Umbilical cord (tissue), 2 donors: ENCODE measurements around the gene SAMD13. TPM values are rescaled to one million over a fixed set of nuclear protein-coding genes. Genes with fewer than 3 reads are reported as not detected.

Source experiments
- DNase-seq: peaks from one replicate; pipeline ENCODE4 v3.0.0-alpha.2; 2015; ENCODE audit warnings: low spot score
- total RNA-seq: library from RNA; depleted of rRNA; stranded (reverse); fragments of >200 nt; gene quantifications from one replicate; pipeline ENCODE4 v1.2.3, GENCODE V29; 2014; ENCODE audit warnings: low replicate concordance; ENCODE audit not compliant: insufficient read depth

The SAMD13 gene
- total RNA-seq, 1 donor from 2014 or later = 12.8 TPM

DNA sequence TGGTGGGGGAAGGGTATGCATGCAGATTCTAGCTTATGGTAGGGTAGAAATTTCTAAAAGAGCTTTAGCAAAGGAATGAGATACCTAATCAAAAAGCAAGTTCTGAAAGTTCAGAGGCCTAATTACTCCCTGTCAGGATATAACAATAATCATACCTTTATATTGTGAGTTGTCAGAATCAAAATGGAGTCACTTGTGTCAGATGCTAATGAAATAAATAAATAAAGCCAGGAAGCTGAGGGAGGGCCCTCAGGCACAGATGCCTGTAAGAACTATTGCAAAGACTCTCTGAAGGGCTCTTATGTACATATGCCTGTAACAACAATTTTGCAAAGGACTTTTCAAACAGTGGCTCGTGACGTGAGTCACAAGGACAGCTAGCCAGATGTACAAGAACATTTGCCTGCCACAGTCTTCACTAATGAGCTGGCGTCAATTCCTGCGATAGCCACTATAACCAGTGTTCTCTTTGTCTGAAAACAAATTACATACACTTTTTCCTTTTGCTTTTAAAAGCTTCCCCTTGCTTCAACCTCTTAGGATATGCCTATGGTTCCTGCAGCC, 69.4 kb downstream of the SAMD13 start:
- DNase-seq = no peak

DNA sequence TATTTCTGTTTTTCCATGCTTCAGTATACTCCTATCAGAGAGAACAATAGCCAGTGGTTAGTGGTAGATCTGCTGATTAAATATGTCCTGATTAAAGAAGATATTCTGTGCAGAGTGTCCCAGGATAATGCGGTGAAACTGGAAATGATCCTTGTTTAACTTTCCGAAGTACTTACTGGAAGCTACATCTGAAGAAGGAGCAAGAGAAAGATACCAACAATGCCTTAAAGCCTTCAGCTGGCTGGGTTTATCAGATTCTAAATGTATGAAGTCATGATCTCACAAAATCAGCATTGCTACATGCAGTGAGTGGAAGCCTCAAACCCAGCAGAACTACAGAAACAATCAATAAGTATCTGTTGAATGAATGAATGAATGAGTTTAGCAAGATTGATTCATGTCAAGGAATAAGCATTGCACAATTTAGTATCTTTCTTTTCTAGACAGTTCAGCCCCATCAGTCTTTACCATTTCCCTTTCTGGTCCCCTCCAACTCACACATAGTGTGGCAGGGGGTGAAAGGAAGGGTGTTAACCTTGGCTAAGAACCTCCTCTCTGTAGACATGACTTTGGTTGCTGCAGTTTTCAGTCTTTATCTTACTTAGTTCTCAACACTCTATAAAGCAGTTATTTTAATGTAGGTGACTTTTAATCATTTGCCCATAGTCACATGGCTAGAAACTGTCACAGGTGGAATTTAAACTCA, 72.1 kb downstream of the SAMD13 start:
- DNase-seq = peak; percentile 64

DNA sequence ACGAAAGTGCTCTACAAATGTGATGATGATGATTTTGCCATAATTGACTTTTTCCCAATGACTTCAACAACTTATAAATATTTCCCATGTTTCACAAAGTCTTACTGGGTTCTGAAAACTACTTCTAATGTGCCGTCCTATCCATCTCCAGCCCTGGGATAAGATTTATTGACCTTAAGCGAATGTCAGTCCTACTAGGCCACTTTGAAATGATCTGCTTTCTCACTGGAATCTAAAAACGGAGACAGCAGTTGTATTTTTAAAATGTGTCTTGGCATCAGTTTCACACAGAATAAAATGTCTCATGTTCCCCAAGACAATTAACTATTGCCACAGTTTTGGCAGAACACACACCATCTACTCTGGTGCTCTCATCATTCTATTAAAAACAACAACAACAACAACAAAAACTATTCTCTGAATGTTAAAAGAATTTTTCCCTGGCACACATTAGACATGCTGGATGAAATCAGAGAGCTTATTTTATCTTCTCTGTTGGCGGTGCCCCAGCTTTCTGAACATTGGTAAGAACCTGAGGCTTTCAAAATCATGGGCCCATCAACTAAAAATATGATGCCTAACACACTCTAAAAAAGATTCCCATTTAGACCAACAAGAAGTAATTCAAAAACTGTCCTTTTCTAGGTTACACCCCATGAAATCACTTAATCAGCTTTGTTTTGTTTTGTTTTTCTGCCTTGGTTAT, 73.6 kb downstream of the SAMD13 start:
- peak; percentile 78 for DNase-seq

DNA sequence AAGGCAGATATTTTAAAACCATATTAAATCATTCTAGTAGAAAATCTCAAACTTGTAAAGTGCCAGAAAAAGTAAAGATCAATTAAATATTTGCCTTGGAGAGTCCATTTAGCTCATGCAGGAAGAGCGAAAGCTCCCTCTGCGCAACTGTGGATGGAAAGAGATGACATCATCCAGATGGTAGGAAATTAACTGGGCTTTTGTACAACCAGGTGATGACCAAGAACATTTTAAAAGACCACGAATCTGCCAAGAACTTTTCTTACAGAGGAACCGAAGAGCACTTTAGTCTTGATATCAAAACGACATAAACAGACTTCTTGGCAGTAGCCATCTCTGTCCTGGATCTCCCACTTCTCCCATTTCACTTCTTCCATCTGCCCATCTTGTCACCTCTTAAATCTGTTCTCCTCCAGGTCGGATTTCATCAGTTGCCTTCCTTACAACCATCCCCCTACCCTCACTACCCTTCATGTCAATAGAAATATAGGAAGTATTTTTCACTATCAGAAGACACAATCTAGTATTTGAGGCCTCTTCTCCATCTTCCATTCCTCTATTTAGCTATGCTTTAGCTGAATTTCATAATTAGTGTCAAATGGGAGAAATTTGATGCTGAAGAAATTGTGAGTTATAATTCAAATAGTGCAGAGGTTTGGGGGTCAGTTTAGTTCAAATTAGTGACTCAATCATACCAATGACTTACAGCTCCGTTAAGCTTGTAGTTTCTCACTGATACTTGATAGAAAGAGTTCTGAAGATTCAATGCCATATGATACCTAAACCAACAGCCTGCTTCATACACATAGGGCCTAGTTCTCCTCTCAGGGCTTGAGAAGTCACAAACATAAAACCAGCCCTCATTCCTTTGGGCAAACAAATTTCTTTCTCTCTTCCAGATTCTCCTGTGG, 74.7 kb downstream of the SAMD13 start:
- no peak for DNase-seq

GRCh38 chr1:84377480-84378095, 76.1 kb downstream of the SAMD13 start:
- peak; percentile 88 for DNase-seq

DNA sequence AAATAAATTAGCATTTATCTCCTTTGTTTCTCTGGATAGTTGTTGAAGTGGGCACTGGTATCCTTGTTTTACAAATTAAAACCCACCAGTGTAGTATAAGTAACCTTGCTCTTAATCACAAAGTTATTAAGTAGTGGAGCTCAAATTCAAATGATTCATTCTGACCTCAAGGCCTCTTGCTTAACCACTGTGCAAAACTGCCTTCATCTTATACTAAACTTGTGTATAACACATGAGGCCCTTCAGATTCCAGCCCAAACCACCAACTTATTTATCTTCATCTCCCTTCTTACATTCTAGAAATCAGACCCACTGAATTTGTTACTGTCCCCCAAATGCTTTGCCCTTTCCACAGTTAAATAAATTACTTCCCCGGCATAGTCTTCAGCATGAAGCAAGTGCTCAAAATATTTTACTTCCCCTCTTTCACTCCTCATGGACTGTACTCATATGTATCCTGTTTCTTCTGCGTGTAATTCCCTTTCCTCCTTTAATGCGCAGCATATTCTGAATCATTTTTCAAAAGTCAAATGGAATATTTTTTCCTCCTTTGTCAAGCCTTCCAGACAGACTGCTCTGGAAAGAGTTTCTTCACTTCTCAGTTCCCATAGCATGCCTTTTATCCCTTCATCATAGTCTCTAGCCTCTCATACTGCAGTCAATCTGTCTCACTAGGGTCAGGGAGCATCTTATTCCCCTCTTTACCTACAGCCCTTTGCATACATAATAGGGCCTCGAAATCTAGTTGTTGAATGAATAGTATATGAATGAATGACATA, 77.8 kb downstream of the SAMD13 start:
- DNase-seq = peak; percentile 35

DNA sequence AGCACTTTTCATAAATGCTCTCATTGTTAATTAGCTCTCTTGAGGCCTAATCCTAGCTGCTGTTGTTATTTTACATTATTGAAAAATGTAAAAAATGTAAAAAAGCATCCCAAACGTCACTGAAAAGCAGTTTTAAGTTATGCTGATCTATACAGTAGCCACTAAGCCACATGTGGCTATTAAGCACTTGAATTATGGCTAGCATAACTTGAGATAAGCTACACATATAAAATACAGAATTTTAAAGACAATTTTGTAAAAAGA, 78.3 kb downstream of the SAMD13 start:
- no peak for DNase-seq

DNA sequence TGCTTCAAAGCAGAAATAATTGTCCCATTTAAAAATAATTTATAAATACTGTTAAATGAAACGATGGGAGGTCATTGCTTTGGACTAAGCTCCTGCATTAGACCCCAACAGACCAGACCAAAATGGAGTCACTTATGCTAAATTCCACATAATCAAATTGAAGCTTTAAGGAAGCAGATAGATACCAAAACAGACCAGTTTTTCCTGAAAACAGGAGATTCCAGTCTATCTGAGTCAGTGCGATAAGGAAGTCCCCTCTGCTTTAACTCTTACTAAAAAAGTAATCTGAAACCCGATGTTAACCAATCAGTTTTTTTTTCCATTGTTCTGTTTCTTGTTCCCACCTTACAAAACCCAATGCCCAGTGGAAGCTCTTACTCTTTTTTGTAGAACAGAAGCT, 80.6 kb downstream of the SAMD13 start:
- no peak for DNase-seq

DNA sequence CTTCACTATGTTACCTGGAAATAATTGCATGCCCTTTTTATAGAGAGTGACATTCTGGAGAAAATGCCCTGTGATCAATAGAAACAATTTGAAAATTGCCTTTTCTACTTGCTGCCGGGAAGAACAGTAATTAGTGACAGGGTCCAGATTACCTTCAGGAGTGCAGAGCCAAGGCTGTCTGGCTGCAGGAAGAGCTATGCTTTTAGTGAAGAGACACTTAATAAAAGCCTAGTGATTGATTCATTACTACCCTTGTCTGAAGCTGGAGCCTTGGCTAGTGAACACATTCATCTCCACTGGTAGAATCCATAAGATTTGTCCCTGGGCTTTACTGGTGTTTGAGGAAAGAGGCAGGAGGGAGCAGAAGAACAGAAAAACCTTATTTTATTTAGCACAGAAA, 83.8 kb downstream of the SAMD13 start:
- DNase-seq = no peak

DNA sequence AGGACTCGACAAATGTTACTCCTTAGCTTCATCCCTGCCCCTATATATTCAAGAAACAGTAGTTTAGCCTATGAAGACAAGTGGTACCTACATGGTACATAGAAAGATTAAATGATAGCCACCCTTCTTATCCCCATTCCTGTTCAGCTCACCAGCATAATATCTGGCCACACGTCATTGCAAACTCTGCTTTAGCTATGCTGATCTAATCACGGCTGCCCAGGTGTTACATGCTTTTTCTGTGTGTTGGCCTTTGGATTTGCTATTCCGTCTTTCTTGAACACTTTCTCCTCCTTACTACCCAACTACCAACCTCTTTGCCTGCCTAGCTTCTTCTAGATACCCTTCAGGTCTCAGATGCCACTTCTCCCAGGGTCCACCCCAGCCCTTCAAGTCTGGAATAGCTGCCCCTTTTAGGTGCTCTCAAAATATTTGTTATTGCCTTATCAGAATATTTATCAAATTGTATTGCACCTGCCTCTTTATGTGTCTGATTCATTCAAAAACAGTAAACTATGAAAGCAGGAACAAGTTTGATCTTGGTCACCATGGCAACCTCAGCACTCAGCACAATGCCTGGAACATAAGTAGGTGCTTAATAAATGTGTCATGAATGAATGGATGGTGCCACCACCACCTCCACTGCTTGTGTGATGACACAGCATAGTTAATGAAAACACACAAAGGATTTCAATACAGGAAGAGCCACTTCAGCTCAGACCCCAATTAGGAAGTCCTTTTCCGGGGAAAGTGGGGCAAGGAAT, 85.4 kb downstream of the SAMD13 start:
- DNase-seq = no peak

DNA sequence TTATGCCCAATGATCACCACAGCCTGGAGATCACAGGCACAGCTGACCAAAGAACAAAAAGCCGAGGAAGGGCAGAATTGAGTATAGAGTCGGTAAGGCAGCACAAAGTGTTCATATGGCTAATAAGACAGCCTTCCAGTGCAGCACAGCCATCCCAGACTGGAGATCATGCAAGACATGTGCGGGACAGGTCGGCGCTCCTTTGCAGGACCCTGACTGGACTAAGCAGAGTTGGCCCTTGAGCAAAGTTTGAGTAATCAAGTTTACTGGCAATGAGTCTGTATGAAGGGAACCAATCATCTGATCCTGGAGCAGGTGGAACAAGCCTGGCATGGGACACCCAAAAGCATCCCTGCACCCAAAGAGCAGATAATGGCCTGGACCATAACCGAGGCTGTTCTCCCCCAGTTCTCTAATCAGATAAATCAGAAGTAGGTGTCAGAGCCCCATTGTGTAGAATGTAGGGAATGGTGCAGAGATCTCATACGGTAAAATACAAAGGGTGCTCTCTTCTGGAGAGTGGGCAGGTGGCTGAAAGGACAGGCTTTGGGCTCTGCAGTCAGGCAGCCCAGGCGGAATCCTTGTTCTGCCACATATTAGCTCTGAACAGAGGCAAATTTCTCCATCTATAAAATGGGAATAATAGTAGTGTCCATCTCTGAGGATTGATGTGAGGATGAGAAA, 86.1 kb downstream of the SAMD13 start:
- no peak for DNase-seq

- DNase-seq = no peak
Measured at GRCh38 chr1:84390226-84390625, 88.7 kb downstream of the SAMD13 start.

DNA sequence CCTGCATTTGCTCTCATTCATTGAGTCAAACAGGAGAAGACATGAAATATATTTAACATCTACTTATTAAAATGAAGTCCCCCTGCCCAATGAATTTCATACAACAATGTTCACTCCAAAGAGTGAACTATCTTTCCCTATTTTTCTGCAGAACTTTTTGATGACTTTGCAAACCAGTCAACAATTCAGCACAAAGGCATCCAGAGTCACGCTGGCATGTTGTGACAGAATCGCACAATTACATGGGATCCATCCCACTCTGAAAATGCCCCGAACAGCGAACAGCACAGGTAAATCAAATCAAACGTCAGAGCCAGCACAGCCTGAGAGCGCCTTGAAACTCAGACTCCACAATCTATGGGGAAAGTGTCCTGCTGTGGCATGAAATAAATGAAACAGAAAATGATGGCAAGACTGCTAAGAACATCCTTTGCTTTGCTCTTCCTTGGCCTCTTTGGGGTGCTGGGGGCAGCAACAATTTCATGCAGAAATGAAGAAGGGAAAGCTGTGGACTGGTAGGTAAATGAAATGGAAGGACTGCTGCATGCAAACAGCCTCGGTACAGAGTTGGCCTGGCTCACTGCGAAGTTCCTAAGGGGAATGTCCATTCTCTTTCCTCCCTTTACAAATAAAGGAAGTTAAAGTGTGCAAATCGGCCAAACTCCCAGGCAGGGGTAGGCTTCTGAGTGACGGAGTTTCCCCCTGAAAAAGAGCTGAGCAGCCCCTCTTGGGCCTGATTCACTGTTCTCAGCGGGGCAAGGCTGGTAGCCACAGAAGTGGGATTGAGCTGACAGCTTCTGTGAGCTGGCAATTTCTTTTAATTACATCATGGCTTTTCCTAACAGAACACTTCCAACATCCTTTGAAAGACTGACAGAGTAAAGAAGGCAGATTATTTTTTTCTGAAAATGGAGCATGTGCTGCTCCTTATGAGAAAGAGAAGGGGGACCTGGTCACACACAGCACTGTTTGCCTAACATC, 97.0 kb downstream of the SAMD13 start, which contains the start of gene DNASE2B:
Gene DNASE2B (plus strand): TSS at position 310 of the 981 bp plus-strand sequence. CDS start 81 bp downstream, at position 391.
- no peak for DNase-seq

Other genes with a start within 250 kb of the SAMD13 start
- gene PRKACB, start 157.4 kb upstream of the SAMD13 start, total RNA-seq = 38.8 TPM
- not detected for gene DNASE2B, start 96.8 kb downstream of the SAMD13 start, total RNA-seq
- gene RPF1, start 177.6 kb downstream of the SAMD13 start, total RNA-seq = 28.6 TPM
- 4.8 TPM for gene SPATA1, start 204.7 kb downstream of the SAMD13 start, total RNA-seq
- 26.7 TPM for gene GNG5, start 204.9 kb downstream of the SAMD13 start, total RNA-seq